ENCODE data around the gene RARB. TPM values are rescaled to one million over a fixed set of nuclear protein-coding genes. Genes with fewer than 3 reads are reported as not detected.

The RARB gene
- total RNA-seq, 1 experiment from 2014 or later: 2.5 TPM

GRCh38 chr3:25588441-25589103 lies 160.5 kb downstream of the RARB start:
- BruUV-seq (replicated peaks): no TSS peak
- Histone ChIP-seq H3K27me3 (replicated peaks; ENCODE audit: control insufficient read depth, insufficient read depth, low read length) (no peaks in the 10 kb centered on the region), H3K4me3 (ENCODE audit: low read depth, low read length) (no peak overlapping the region), H3K36me3 (ENCODE audit: control insufficient read depth, insufficient read depth, low read length) (no peaks in the 10 kb centered on the region), H3K9me3 (no peaks in the 10 kb centered on the region), H3K4me1 (peaks cover 10% of the 10 kb centered on the region; the same call in 1 of the 2 replicates)
- Mint-ChIP-seq H3K27ac (ENCODE audit: unreplicated experiment) (no peak overlapping the region), H3K4me1 (ENCODE audit: low read depth, unreplicated experiment) (peaks cover 6% of the 10 kb centered on the region), H3K27me3 (ENCODE audit: insufficient read depth, unreplicated experiment) (no peaks in the 10 kb centered on the region), H3K9me3 (ENCODE audit: unreplicated experiment) (peaks cover 8% of the 10 kb centered on the region), H3K36me3 (ENCODE audit: insufficient read depth, unreplicated experiment) (no peaks in the 10 kb centered on the region), H3K4me3 (ENCODE audit: unreplicated experiment) (no peak overlapping the region)
- POLR2A ChIA-PET: no interaction called here
- no peak for TF ChIP-seq CTCF (IDR thresholded peaks at IDR 0.05; ENCODE audit: insufficient read depth in 1 of 2, low read depth in 1 of 2, low read length in 1 of 2, severe bottlenecking in 1 of 2, unreplicated experiment in 1 of 2)
- CTCF ChIA-PET: no interaction called here
- no peak for DNase-seq
- intact Hi-C loops (cut with micrococcal nuclease; ENCODE audit: unreplicated experiment): no loop called here

GRCh38 chr3:25589104-25589782 lies 161.2 kb downstream of the RARB start:
- no peaks in the 10 kb centered on the region for H3K27me3 ChIP-seq (replicated peaks; ENCODE audit: control insufficient read depth, insufficient read depth, low read length)
- CTCF ChIA-PET: no interaction called here
- no peak overlapping the region for H3K4me3 ChIP-seq (ENCODE audit: low read depth, low read length)
- H3K36me3 ChIP-seq (ENCODE audit: control insufficient read depth, insufficient read depth, low read length): no peaks in the 10 kb centered on the region
- POLR2A ChIA-PET: no interaction called here
- no peak for DNase-seq
- no TSS peak for BruUV-seq (replicated peaks)
- Mint-ChIP-seq H3K4me3 (ENCODE audit: unreplicated experiment) (no peak overlapping the region), H3K27me3 (ENCODE audit: insufficient read depth, unreplicated experiment) (no peaks in the 10 kb centered on the region), H3K27ac (ENCODE audit: unreplicated experiment) (no peak overlapping the region), H3K4me1 (ENCODE audit: low read depth, unreplicated experiment) (peaks cover 4% of the 10 kb centered on the region), H3K36me3 (ENCODE audit: insufficient read depth, unreplicated experiment) (no peaks in the 10 kb centered on the region), H3K9me3 (ENCODE audit: unreplicated experiment) (peaks cover 8% of the 10 kb centered on the region)
- peaks cover 10% of the 10 kb centered on the region; the same call in 1 of the 2 replicates for H3K4me1 ChIP-seq
- no peaks in the 10 kb centered on the region for H3K9me3 ChIP-seq
- intact Hi-C loops (cut with micrococcal nuclease; ENCODE audit: unreplicated experiment): no loop called here
- no peak for TF ChIP-seq CTCF (IDR thresholded peaks at IDR 0.05; ENCODE audit: insufficient read depth in 1 of 2, low read depth in 1 of 2, low read length in 1 of 2, severe bottlenecking in 1 of 2, unreplicated experiment in 1 of 2)

- no peak for DNase-seq
- no peaks in the 10 kb centered on the region for H3K27me3 Mint-ChIP-seq (ENCODE audit: insufficient read depth, unreplicated experiment)
- H3K4me1 Mint-ChIP-seq (ENCODE audit: low read depth, unreplicated experiment): no peaks in the 10 kb centered on the region
- intact Hi-C loops (cut with micrococcal nuclease; ENCODE audit: unreplicated experiment): loop anchor here (5.0 to 10.0 kb wide), 2 partner anchors 163 to 435 kb away; partner anchors contain the start of gene RARB
- peaks cover 5% of the 10 kb centered on the region for H3K36me3 Mint-ChIP-seq (ENCODE audit: insufficient read depth, unreplicated experiment)
- Histone ChIP-seq H3K4me3 (ENCODE audit: low read depth, low read length) (no peak overlapping the region), H3K27me3 (replicated peaks; ENCODE audit: control insufficient read depth, insufficient read depth, low read length) (no peaks in the 10 kb centered on the region), H3K4me1 (peaks cover 8% of the 10 kb centered on the region; the same call in 1 of the 2 replicates), H3K9me3 (no peaks in the 10 kb centered on the region), H3K36me3 (ENCODE audit: control insufficient read depth, insufficient read depth, low read length) (no peaks in the 10 kb centered on the region)
- no TSS peak for BruUV-seq (replicated peaks)
- H3K9me3 Mint-ChIP-seq (ENCODE audit: unreplicated experiment): peaks cover 8% of the 10 kb centered on the region
- ChIA-PET POLR2A (no interaction called here), CTCF (no interaction called here)
- no peak overlapping the region for H3K27ac Mint-ChIP-seq (ENCODE audit: unreplicated experiment)
- TF ChIP-seq CTCF (IDR thresholded peaks at IDR 0.05; ENCODE audit: insufficient read depth in 1 of 2, low read depth in 1 of 2, low read length in 1 of 2, severe bottlenecking in 1 of 2, unreplicated experiment in 1 of 2): no peak
- H3K4me3 Mint-ChIP-seq (ENCODE audit: unreplicated experiment): no peak overlapping the region
Observed at GRCh38 chr3:25589783-25590258, 161.8 kb downstream of the RARB start.

Data from Caco-2 (cell line).